HepG2 (cell line): ENCODE measurements around the gene CFAP221.

Experiments used
- ASH2L ChIP-seq: fragments of 300-600, 200-600 bp; sonication (generic); IDR thresholded peaks from 2 replicates; pipeline ENCODE4 v1.7.0; 2017; ENCODE audit warnings: low read depth, mild to moderate bottlenecking, moderate library complexity, mixed read lengths, low read length; ENCODE audit not compliant: insufficient read length
- CBX2 ChIP-seq, 2 experiments: fragments of 200-600 bp in 1 of 2; sonication (generic); formaldehyde crosslinking in 1 of 2; IDR thresholded peaks; 2 replicates each; pipeline versions ENCODE4 v1.7.0 to v1.8.1; 2018 to 2022; ENCODE audit warnings: low read depth in 2 of 2, low read length in 1 of 2, mild to moderate bottlenecking in 1 of 2, missing genetic modification reagents in 1 of 2
- CBX5 ChIP-seq: sonication (generic); formaldehyde crosslinking; IDR thresholded peaks from 2 replicates; pipeline ENCODE4 v1.4.0; 2020; ENCODE audit warnings: missing genetic modification reagents, borderline replicate concordance
- EZH2 ChIP-seq: conservative IDR thresholded peaks from 2 replicates; pipeline ENCODE4 v1.6.1; 2012; ENCODE audit warnings: mild to moderate bottlenecking, low read depth, low read length, moderate library complexity
- ZBTB38 ChIP-seq: sonication (generic); formaldehyde crosslinking; IDR thresholded peaks from 2 replicates; pipeline ENCODE4 v1.5.1; 2020; ENCODE audit warnings: mild to moderate bottlenecking, missing genetic modification reagents
- ZNF589 ChIP-seq: sonication (generic); formaldehyde crosslinking; conservative IDR thresholded peaks from 2 replicates; pipeline ENCODE4 v1.8.0; 2022; ENCODE audit warnings: mild to moderate bottlenecking, moderate library complexity, missing genetic modification reagents
- TF ChIP-seq, protein P1 (sequence below): sonication (generic); formaldehyde crosslinking; IDR thresholded peaks from 2 replicates; pipeline ENCODE4 v1.5.0; 2020; ENCODE audit warnings: mild to moderate bottlenecking, missing genetic modification reagents, moderate library complexity

GRCh38 chr2:119683713-119684443 is 139.6 kb downstream of the CFAP221 start:
- TF ChIP-seq ASH2L, result no peak
- no peak for TF ChIP-seq CBX5 (CRISPR knock-in tag)
- no peak for TF ChIP-seq EZH2
- no peak for TF ChIP-seq ZNF589 (CRISPR knock-in tag)
- 0 out of 2 replicates have a peak, but pooled peaks have one; percentile 30 for TF ChIP-seq ZBTB38 (CRISPR knock-in tag)
- TF ChIP-seq, protein P1, sequence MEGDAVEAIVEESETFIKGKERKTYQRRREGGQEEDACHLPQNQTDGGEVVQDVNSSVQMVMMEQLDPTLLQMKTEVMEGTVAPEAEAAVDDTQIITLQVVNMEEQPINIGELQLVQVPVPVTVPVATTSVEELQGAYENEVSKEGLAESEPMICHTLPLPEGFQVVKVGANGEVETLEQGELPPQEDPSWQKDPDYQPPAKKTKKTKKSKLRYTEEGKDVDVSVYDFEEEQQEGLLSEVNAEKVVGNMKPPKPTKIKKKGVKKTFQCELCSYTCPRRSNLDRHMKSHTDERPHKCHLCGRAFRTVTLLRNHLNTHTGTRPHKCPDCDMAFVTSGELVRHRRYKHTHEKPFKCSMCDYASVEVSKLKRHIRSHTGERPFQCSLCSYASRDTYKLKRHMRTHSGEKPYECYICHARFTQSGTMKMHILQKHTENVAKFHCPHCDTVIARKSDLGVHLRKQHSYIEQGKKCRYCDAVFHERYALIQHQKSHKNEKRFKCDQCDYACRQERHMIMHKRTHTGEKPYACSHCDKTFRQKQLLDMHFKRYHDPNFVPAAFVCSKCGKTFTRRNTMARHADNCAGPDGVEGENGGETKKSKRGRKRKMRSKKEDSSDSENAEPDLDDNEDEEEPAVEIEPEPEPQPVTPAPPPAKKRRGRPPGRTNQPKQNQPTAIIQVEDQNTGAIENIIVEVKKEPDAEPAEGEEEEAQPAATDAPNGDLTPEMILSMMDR (CRISPR knock-in tag), result no peak
- TF ChIP-seq CBX2 (IDR thresholded peaks at IDR 0.05; ENCODE audit: low read depth, low read length), result no peak
- TF ChIP-seq CBX2 (CRISPR knock-in tag; IDR thresholded peaks at IDR 0.05; ENCODE audit: low read depth), result no peak
